HepG2 (cell line): ENCODE data around the gene DDAH1. TPM values are rescaled to one million over a fixed set of nuclear protein-coding genes. Genes with fewer than 3 reads are reported as not detected.

ENCODE experiments used
- ATAC-seq: fragments of 200-7000 bp; cut with Tn5 transposase; 3 replicates; pipeline ENCODE4 v1.9.1; 2020; ENCODE audit warnings: mild to moderate bottlenecking, moderate library complexity
- BruUV-seq: library from RNA; stranded (reverse); fragments of 400-500 nt; replicated peaks from 2 replicates; lab custom pipeline; 2021; lab: Mats Ljungman, UMichigan
- CTCF ChIA-PET: fragments of 300-600 bp; formaldehyde crosslinking; extraction: SDS; loops from one replicate; lab custom pipeline; 2021; ENCODE audit warnings: low total read pairs, inconsistent platforms, low intra/inter-chr PET ratio; lab: Yijun Ruan, JAX
- POLR2A ChIA-PET: fragments of 350-600 bp; sonication (Branson Sonifier 250); formaldehyde crosslinking; loops from one replicate; lab custom pipeline; 2020; ENCODE audit warnings: antibody characterized with exemption, inconsistent platforms; lab: Yijun Ruan, JAX
- DNase-seq: peaks from one replicate; pipeline ENCODE4 v3.0.0-alpha.2; 2015; ENCODE audit warnings: low spot score
- FAIRE-seq: peaks from 3 replicates; lab custom pipeline; 2011; peaks lifted over from hg19 to GRCh38; lab: Jason Lieb, UNC
- H2AFZ ChIP-seq: one replicate; pipeline ENCODE4 v1.6.1; 2011; ENCODE audit warnings: low read length, inconsistent platforms
- H3K27ac ChIP-seq: fragments of 300-600 bp; 3 replicates; pipeline ENCODE4 v1.8.0; 2011; ENCODE audit warnings: mixed run types, mild to moderate bottlenecking, mixed read lengths, low read length, inconsistent platforms; ENCODE audit not compliant: insufficient read depth; ENCODE audit errors: extremely low read length
- H3K27me3 ChIP-seq, 2 experiments: fragments of 200-600 bp in 1 of 2; 2 replicates in 1 of 2; 3 replicates in 1 of 2; pipeline versions ENCODE4 v1.6.0 to v1.8.0; 2011; ENCODE audit warnings: low read length in 2 of 2, mild to moderate bottlenecking in 2 of 2, moderate library complexity in 2 of 2, inconsistent platforms in 1 of 2; ENCODE audit not compliant: insufficient read depth in 2 of 2, control insufficient read depth in 1 of 2
- H3K36me3 ChIP-seq, 2 experiments: fragments of 200-600 bp in 1 of 2; replicated peaks in 1 of 2; 2 replicates in 1 of 2; 3 replicates in 1 of 2; pipeline versions ENCODE4 v1.5.1 to v1.8.0; 2011; ENCODE audit warnings: low read length in 2 of 2, inconsistent platforms in 1 of 2; ENCODE audit not compliant: insufficient read depth in 2 of 2, control insufficient read depth in 1 of 2
- H3K4me1 ChIP-seq: 2 replicates; pipeline ENCODE4 v1.5.1; 2012; ENCODE audit warnings: low read length, inconsistent platforms; ENCODE audit not compliant: insufficient read depth
- H3K4me2 ChIP-seq: 2 replicates; pipeline ENCODE4 v1.6.0; 2011; ENCODE audit warnings: low read depth, low read length, inconsistent platforms
- H3K4me3 ChIP-seq, 3 experiments: fragments of 200-600 bp in 1 of 3; sonication (generic), shearing (Covaris generic) in 1 of 3; replicated peaks in 1 of 3; 2 replicates each; pipeline ENCODE4 v1.5.1; 2011 to 2016; ENCODE audit warnings: low read length in 3 of 3, inconsistent platforms in 2 of 3, low read depth in 2 of 3, mild to moderate bottlenecking in 2 of 3, control low read depth in 1 of 3, mixed read lengths in 1 of 3; ENCODE audit not compliant: insufficient read depth in 1 of 3
- H3K79me2 ChIP-seq: one replicate; pipeline ENCODE4 v1.6.1; 2011; ENCODE audit warnings: low read length, inconsistent platforms; ENCODE audit not compliant: insufficient read depth
- H3K9ac ChIP-seq: 2 replicates; pipeline ENCODE4 v1.6.0; 2011; ENCODE audit warnings: mild to moderate bottlenecking, low read depth, low read length, inconsistent platforms; ENCODE audit not compliant: insufficient read depth
- H3K9me3 ChIP-seq: 2 replicates; pipeline ENCODE4 v1.5.1; 2012; ENCODE audit warnings: mild to moderate bottlenecking, low read length
- H4K20me1 ChIP-seq: 2 replicates; pipeline ENCODE4 v1.6.0; 2011; ENCODE audit warnings: inconsistent platforms, mild to moderate bottlenecking, low read length, moderate library complexity; ENCODE audit not compliant: insufficient read depth
- ATF7 ChIP-seq, 2 experiments: fragments of 450-650 bp in 1 of 2; sonication (generic) in 1 of 2; formaldehyde crosslinking in 1 of 2; IDR thresholded peaks; 2 replicates each; pipeline versions ENCODE4 v1.4.0 to v1.6.1; 2016 to 2020; ENCODE audit warnings: antibody characterized with exemption in 1 of 2, mild to moderate bottlenecking in 1 of 2, missing genetic modification reagents in 1 of 2
- HIC2 ChIP-seq: sonication (generic); formaldehyde crosslinking; IDR thresholded peaks from 2 replicates; pipeline ENCODE4 v1.9.0; 2022; ENCODE audit warnings: low read depth, missing genetic modification reagents
- HNF1B ChIP-seq: sonication (generic); formaldehyde crosslinking; IDR thresholded peaks from 2 replicates; pipeline ENCODE4 v1.5.1; 2020; ENCODE audit warnings: mild to moderate bottlenecking, moderate library complexity, missing genetic modification reagents
- KDM2A ChIP-seq: sonication (generic); formaldehyde crosslinking; IDR thresholded peaks from 2 replicates; pipeline ENCODE4 v1.4.0; 2020; ENCODE audit warnings: low read depth, missing genetic modification reagents, borderline replicate concordance
- KDM4B ChIP-seq: sonication (generic); formaldehyde crosslinking; IDR thresholded peaks from 2 replicates; pipeline ENCODE4 v1.4.0; 2020; ENCODE audit warnings: missing genetic modification reagents
- REST ChIP-seq, 2 experiments: IDR thresholded peaks; 2 replicates each; pipeline ENCODE4 v1.6.1; 2011 to 2012; ENCODE audit warnings: low read length in 2 of 2, borderline replicate concordance in 1 of 2, low read depth in 1 of 2, mild to moderate bottlenecking in 1 of 2, moderate library complexity in 1 of 2
- ZNF280D ChIP-seq: sonication (generic); formaldehyde crosslinking; IDR thresholded peaks from 2 replicates; pipeline ENCODE4 v1.5.1; 2020; ENCODE audit warnings: mild to moderate bottlenecking, missing genetic modification reagents
- ZNF33A ChIP-seq: sonication (generic); formaldehyde crosslinking; IDR thresholded peaks from 2 replicates; pipeline ENCODE4 v1.5.1; 2020; ENCODE audit warnings: missing genetic modification reagents, mild to moderate bottlenecking, moderate library complexity, borderline replicate concordance
- WGBS: methylation state at CpG from one replicate; pipeline ENCODE4 v1.1.6; 2017; ENCODE audit warnings: low lambda C conversion rate; 5-methylcytosine and 5-hydroxymethylcytosine counted together
- in situ Hi-C: cut with HindIII; loops from 2 replicates; pipeline ENCODE4 v1.10.0; 2017; ENCODE audit warnings: low pct_unique_long_range_greater_than_20kb; ENCODE audit not compliant: extremely low pct_ligation_motif_present
- intact Hi-C: fragments of 100-400 bp; cut with micrococcal nuclease; formaldehyde crosslinking; loops from one replicate; pipeline ENCODE4 v1.10.0; 2022; ENCODE audit not compliant: unreplicated experiment
- polyA plus RNA-seq, 8 experiments: library from polyadenylated mRNA; depleted of rRNA in 3 of 8; stranded (reverse) in 7 of 8; unstranded in 1 of 8; fragments of >200 nt; fragmentation: Illumina TruSeq in 4 of 8; extraction: Trizol in 4 of 8; gene quantifications; 2 replicates each; pipeline versions ENCODE4 v1.2.1 to v1.2.3, GENCODE V29; 2011 to 2016; ENCODE audit warnings: low read depth in 4 of 8, missing spikeins in 1 of 8, mixed read lengths in 1 of 8; ENCODE audit not compliant: insufficient read depth in 1 of 8
- total RNA-seq, 5 experiments: library from RNA; depleted of rRNA; stranded (reverse); fragments of >200 nt; fragmentation: Illumina TruSeq; extraction: Trizol; gene quantifications; 2 replicates each; pipeline ENCODE4 v1.2.3, GENCODE V29; 2016; ENCODE audit warnings: low read depth in 1 of 5

The DDAH1 gene
- total and polyA plus RNA-seq, 2 of the 13 experiments (the other 11 are each of a cell fraction or from before 2014, with no cell fraction given), result 39.7 to 64.4 TPM

- Histone ChIP-seq H3K9ac (no peak overlapping the region), H3K4me1 (peaks cover 73% of the 10 kb centered on the region), H3K27me3 (no peaks in the 10 kb centered on the region; a peak in 1 of 5 replicates), H4K20me1 (peaks cover 6% of the 10 kb centered on the region), H3K79me2 (peaks cover 96% of the 10 kb centered on the region), H3K36me3 (no peaks in the 10 kb centered on the region), H3K27ac (peak overlapping the region; percentile 65), H2AFZ (no peak overlapping the region), H3K9me3 (no peaks in the 10 kb centered on the region), H3K4me2 (peak overlapping the region; percentile 4; the same call in 1 of the 2 replicates), H3K4me3 (no peak overlapping the region)
- intact Hi-C loops (no loop called here), in situ Hi-C loops (no loop called here)
- ChIA-PET POLR2A (interaction anchor here (1.2 kb wide), 1 partner anchor 120 kb away, joined by 3 read pairs; no protein-coding TSS in a partner anchor), CTCF (no interaction called here)
- FAIRE-seq (no peak), DNase-seq (no peak), ATAC-seq (no peak)
- no TSS peak for BruUV-seq
- TF ChIP-seq REST (IDR thresholded peaks at IDR 0.05; ENCODE audit: borderline replicate concordance in 1 of 2, low read depth in 1 of 2, low read length in 2 of 2) (no peak), ZNF280D (CRISPR knock-in tag) (no peak), HIC2 (CRISPR knock-in tag) (no peak), ZNF33A (CRISPR knock-in tag) (no peak), HNF1B (CRISPR knock-in tag) (no peak), ATF7 (IDR thresholded peaks at IDR 0.05) (no peak), ATF7 (CRISPR knock-in tag; IDR thresholded peaks at IDR 0.05) (no peak), KDM4B (no peak), KDM2A (CRISPR knock-in tag) (no peak)
- WGBS, result 21% methylated on average over 2 of the region's 2 CpGs
These were observed 5.7 kb downstream of the DDAH1 start for GRCh38 chr1:85459290-85459689.
